Measurements from ENCODE around the gene C6orf89.

C6orf89 gene

DNA sequence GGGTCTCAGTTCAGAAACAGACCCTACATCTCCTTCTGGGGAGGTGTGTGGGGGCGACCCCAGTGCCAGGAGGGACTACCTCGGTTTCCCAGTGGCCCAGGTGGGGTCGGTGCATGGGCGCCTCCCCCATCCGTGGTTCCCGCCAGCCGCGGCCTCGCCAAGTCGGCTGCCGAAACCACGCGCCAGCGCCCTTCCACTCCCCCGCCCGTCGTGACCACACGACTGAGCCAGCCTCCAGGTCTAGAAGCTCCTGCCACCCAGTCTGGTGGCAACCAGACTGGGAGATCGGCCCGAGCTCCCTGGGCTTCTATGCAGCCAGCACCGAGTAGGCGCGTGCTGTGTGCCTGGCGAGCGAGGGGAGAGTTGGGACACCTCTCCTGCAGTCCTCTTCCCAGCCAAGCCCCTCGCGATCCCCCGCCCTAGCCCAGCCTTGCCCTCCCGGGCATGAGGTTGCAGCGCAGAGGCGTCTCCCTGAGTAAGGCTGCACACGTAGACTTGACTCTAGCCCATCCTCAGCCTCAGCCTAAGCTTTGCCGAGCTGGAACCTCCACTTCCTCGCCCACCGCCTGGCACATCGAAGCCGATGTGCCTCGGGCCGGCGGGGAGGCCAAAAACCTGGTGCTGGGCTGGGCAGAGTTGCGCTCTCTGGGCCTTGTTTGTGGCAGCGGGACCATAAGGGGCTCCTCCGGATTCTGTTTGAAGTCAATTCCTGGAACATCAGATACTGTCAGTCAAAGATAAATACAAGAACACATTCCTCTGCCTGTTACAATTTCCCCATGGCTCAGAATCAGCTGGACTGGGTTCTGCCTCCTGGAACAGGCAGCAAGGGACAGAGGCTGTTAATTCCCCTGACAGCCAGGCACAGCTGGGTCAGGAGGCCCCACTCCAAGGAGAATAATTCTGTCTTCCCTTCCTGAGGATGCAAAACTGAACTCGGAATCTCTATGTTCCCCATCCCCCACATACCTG is 45.0 kb upstream of the C6orf89 start:
- Histone ChIP-seq H3K27ac (replicated peaks) (no peak overlapping the region), H3K4me3 (replicated peaks; ENCODE audit: insufficient read depth, low read length) (no peak overlapping the region), H3K27me3 (ENCODE audit: insufficient read depth, poor library complexity, severe bottlenecking) (peaks cover 17% of the 10 kb centered on the region)
- peak in 1 of 2 experiments; percentile 29 for DNase-seq (ENCODE audit: low read depth in 1 of 2, low spot score in 1 of 2)
- TF ChIP-seq, protein P1, sequence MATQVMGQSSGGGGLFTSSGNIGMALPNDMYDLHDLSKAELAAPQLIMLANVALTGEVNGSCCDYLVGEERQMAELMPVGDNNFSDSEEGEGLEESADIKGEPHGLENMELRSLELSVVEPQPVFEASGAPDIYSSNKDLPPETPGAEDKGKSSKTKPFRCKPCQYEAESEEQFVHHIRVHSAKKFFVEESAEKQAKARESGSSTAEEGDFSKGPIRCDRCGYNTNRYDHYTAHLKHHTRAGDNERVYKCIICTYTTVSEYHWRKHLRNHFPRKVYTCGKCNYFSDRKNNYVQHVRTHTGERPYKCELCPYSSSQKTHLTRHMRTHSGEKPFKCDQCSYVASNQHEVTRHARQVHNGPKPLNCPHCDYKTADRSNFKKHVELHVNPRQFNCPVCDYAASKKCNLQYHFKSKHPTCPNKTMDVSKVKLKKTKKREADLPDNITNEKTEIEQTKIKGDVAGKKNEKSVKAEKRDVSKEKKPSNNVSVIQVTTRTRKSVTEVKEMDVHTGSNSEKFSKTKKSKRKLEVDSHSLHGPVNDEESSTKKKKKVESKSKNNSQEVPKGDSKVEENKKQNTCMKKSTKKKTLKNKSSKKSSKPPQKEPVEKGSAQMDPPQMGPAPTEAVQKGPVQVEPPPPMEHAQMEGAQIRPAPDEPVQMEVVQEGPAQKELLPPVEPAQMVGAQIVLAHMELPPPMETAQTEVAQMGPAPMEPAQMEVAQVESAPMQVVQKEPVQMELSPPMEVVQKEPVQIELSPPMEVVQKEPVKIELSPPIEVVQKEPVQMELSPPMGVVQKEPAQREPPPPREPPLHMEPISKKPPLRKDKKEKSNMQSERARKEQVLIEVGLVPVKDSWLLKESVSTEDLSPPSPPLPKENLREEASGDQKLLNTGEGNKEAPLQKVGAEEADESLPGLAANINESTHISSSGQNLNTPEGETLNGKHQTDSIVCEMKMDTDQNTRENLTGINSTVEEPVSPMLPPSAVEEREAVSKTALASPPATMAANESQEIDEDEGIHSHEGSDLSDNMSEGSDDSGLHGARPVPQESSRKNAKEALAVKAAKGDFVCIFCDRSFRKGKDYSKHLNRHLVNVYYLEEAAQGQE (IDR thresholded peaks at IDR 0.05; ENCODE audit: insufficient replicate concordance, low read depth) = no peak
- TF ChIP-seq SPI1 (IDR thresholded peaks at IDR 0.05; ENCODE audit: borderline replicate concordance, low read depth) (no peak), POLR2AphosphoS5 (IDR thresholded peaks at IDR 0.05; ENCODE audit: low read depth) (no peak), GABPA (IDR thresholded peaks at IDR 0.05; ENCODE audit: low read depth) (no peak)
- TF ChIP-seq, protein P2, sequence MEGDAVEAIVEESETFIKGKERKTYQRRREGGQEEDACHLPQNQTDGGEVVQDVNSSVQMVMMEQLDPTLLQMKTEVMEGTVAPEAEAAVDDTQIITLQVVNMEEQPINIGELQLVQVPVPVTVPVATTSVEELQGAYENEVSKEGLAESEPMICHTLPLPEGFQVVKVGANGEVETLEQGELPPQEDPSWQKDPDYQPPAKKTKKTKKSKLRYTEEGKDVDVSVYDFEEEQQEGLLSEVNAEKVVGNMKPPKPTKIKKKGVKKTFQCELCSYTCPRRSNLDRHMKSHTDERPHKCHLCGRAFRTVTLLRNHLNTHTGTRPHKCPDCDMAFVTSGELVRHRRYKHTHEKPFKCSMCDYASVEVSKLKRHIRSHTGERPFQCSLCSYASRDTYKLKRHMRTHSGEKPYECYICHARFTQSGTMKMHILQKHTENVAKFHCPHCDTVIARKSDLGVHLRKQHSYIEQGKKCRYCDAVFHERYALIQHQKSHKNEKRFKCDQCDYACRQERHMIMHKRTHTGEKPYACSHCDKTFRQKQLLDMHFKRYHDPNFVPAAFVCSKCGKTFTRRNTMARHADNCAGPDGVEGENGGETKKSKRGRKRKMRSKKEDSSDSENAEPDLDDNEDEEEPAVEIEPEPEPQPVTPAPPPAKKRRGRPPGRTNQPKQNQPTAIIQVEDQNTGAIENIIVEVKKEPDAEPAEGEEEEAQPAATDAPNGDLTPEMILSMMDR (IDR thresholded peaks at IDR 0.05; ENCODE audit: insufficient read depth, low read length) = no peak

DNA sequence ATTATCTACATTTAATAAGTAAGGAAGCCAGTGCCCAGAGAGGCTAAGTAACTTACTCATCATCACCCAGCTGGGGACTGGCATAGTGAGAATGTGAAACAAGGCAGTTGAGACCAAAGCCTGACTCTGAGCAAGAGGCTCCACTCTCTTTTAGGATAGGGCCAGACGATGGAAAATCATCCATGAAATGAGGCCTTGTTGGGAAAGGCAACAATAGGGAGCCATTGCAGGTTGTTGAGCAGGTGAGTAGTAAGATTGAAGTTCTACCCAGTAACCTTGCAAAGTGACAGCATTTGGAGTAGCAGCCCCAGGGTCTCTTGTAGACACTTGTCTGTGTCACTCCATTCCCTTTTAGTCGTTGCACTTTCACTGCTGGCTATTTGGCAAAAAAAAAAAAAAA is 44.0 kb upstream of the C6orf89 start:
- Histone ChIP-seq H3K27ac (replicated peaks) (no peak overlapping the region), H3K4me3 (replicated peaks; ENCODE audit: insufficient read depth, low read length) (no peak overlapping the region), H3K27me3 (ENCODE audit: insufficient read depth, poor library complexity, severe bottlenecking) (peaks cover 17% of the 10 kb centered on the region)
- TF ChIP-seq, protein P1 (IDR thresholded peaks at IDR 0.05; ENCODE audit: insufficient replicate concordance, low read depth) = no peak
- TF ChIP-seq, protein P2 (IDR thresholded peaks at IDR 0.05; ENCODE audit: insufficient read depth, low read length) = no peak
- TF ChIP-seq SPI1 (IDR thresholded peaks at IDR 0.05; ENCODE audit: borderline replicate concordance, low read depth) (no peak), GABPA (IDR thresholded peaks at IDR 0.05; ENCODE audit: low read depth) (no peak), POLR2AphosphoS5 (IDR thresholded peaks at IDR 0.05; ENCODE audit: low read depth) (no peak)
- no peak for DNase-seq (ENCODE audit: low read depth in 1 of 2, low spot score in 1 of 2)

DNA sequence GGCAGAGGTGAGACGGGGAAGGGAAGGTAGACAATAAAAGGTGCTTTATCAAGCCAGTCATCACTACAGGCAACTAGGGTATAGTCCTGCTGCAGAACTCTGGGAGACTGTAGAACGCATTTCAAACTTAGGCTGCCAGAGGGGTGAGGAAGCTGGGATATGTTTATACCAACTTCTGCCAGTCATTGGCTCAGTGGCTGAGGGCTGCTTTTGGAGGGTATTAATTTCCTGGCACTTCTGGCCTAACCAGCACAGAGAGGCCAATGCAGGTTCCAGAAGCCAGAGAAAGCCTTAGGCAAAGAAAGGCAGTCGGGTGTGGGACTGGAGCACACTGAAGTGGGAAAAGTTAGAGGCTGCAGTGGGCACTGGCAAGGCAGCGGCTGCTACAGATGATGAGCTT is 42.6 kb upstream of the C6orf89 start:
- DNase-seq (ENCODE audit: low read depth in 1 of 2, low spot score in 1 of 2) = no peak
- Histone ChIP-seq H3K27ac (replicated peaks) (no peak overlapping the region), H3K4me3 (replicated peaks; ENCODE audit: insufficient read depth, low read length) (no peak overlapping the region), H3K27me3 (ENCODE audit: insufficient read depth, poor library complexity, severe bottlenecking) (peaks cover 17% of the 10 kb centered on the region)
- no peak for TF ChIP-seq POLR2AphosphoS5 (IDR thresholded peaks at IDR 0.05; ENCODE audit: low read depth)
- TF ChIP-seq SPI1 (IDR thresholded peaks at IDR 0.05; ENCODE audit: borderline replicate concordance, low read depth) = no peak
- TF ChIP-seq, protein P1 (IDR thresholded peaks at IDR 0.05; ENCODE audit: insufficient replicate concordance, low read depth) = no peak
- TF ChIP-seq, protein P2 (IDR thresholded peaks at IDR 0.05; ENCODE audit: insufficient read depth, low read length) = no peak
- no peak for TF ChIP-seq GABPA (IDR thresholded peaks at IDR 0.05; ENCODE audit: low read depth)

Data from HL-60 (cell line).